ENCODE results near the gene SIRPA. TPM values are rescaled to one million over a fixed set of nuclear protein-coding genes. Genes with fewer than 3 reads are reported as not detected.

SIRPA gene
- total RNA-seq, 1 experiment from 2014 or later = 0.30 TPM

- Histone ChIP-seq H3K4me1 (ENCODE audit: low read length) (peaks cover 41% of the 10 kb centered on the region), H3K27ac (ENCODE audit: low read length) (no peak overlapping the region), H3K27me3 (ENCODE audit: low read length) (peaks cover 5% of the 10 kb centered on the region; the same call in 1 of the 2 replicates), H2AFZ (ENCODE audit: low read length) (no peak overlapping the region), H3K9ac (ENCODE audit: low read length) (peak overlapping the region; percentile 27; the same call in 1 of the 2 replicates), H4K20me1 (ENCODE audit: insufficient read depth, low read depth, low read length) (peaks cover 3% of the 10 kb centered on the region; the same call in 1 of the 2 replicates), H3K4me3 (ENCODE audit: low read length) (peak overlapping the region; percentile 43; the same call in 1 of the 2 replicates), H3K9me2 (replicated peaks; ENCODE audit: insufficient read depth, low read length) (no peaks in the 10 kb centered on the region), H3K4me2 (ENCODE audit: low read depth, low read length, poor library complexity, severe bottlenecking) (peak overlapping the region; percentile 40), H3K36me3 (ENCODE audit: insufficient read depth, low read length) (no peaks in the 10 kb centered on the region), H3K79me2 (ENCODE audit: low read length) (no peaks in the 10 kb centered on the region), H3K9me3 (ENCODE audit: low read length) (no peaks in the 10 kb centered on the region)
- no peak for DNase-seq
These were observed 1.3 kb upstream of the SIRPA start for GRCh38 chr20:1893721-1894470.

GRCh38 chr20:1894471-1894950, 696 bp upstream of the SIRPA start:
- H2AFZ ChIP-seq (ENCODE audit: low read length) = no peak overlapping the region
- peaks cover 3% of the 10 kb centered on the region; the same call in 1 of the 2 replicates for H4K20me1 ChIP-seq (ENCODE audit: insufficient read depth, low read depth, low read length)
- peaks cover 5% of the 10 kb centered on the region; the same call in 1 of the 2 replicates for H3K27me3 ChIP-seq (ENCODE audit: low read length)
- no peaks in the 10 kb centered on the region for H3K9me3 ChIP-seq (ENCODE audit: low read length)
- peak overlapping the region; percentile 69 for H3K4me2 ChIP-seq (ENCODE audit: low read depth, low read length, poor library complexity, severe bottlenecking)
- H3K36me3 ChIP-seq (ENCODE audit: insufficient read depth, low read length) = no peaks in the 10 kb centered on the region
- H3K4me3 ChIP-seq (ENCODE audit: low read length) = peak overlapping the region; percentile 43; the same call in 1 of the 2 replicates
- no peaks in the 10 kb centered on the region for H3K9me2 ChIP-seq (replicated peaks; ENCODE audit: insufficient read depth, low read length)
- H3K27ac ChIP-seq (ENCODE audit: low read length) = no peak overlapping the region
- peak; percentile 58 for DNase-seq
- peak overlapping the region; percentile 27; the same call in 1 of the 2 replicates for H3K9ac ChIP-seq (ENCODE audit: low read length)
- no peaks in the 10 kb centered on the region for H3K79me2 ChIP-seq (ENCODE audit: low read length)
- H3K4me1 ChIP-seq (ENCODE audit: low read length) = peaks cover 41% of the 10 kb centered on the region

- DNase-seq = peak; percentile 73
- H2AFZ ChIP-seq (ENCODE audit: low read length) = no peak overlapping the region
- peaks cover 41% of the 10 kb centered on the region for H3K4me1 ChIP-seq (ENCODE audit: low read length)
- H3K27ac ChIP-seq (ENCODE audit: low read length) = no peak overlapping the region
- no peaks in the 10 kb centered on the region for H3K9me3 ChIP-seq (ENCODE audit: low read length)
- H3K4me2 ChIP-seq (ENCODE audit: low read depth, low read length, poor library complexity, severe bottlenecking) = peak overlapping the region; percentile 69
- H3K36me3 ChIP-seq (ENCODE audit: insufficient read depth, low read length) = no peaks in the 10 kb centered on the region
- no peaks in the 10 kb centered on the region for H3K79me2 ChIP-seq (ENCODE audit: low read length)
- no peaks in the 10 kb centered on the region for H3K9me2 ChIP-seq (replicated peaks; ENCODE audit: insufficient read depth, low read length)
- H3K9ac ChIP-seq (ENCODE audit: low read length) = peak overlapping the region; percentile 1; the same call in 1 of the 2 replicates
- peaks cover 3% of the 10 kb centered on the region; the same call in 1 of the 2 replicates for H4K20me1 ChIP-seq (ENCODE audit: insufficient read depth, low read depth, low read length)
- H3K27me3 ChIP-seq (ENCODE audit: low read length) = peaks cover 5% of the 10 kb centered on the region; the same call in 1 of the 2 replicates
- H3K4me3 ChIP-seq (ENCODE audit: low read length) = peak overlapping the region; percentile 42; the same call in 1 of the 2 replicates
These were observed 672 bp downstream of the SIRPA start for GRCh38 chr20:1895674-1896483.

- peaks cover 5% of the 10 kb centered on the region; the same call in 1 of the 2 replicates for H3K27me3 ChIP-seq (ENCODE audit: low read length)
- no peaks in the 10 kb centered on the region for H3K9me3 ChIP-seq (ENCODE audit: low read length)
- H3K4me2 ChIP-seq (ENCODE audit: low read depth, low read length, poor library complexity, severe bottlenecking) = peak overlapping the region; percentile 69
- no peak for DNase-seq
- no peaks in the 10 kb centered on the region for H3K36me3 ChIP-seq (ENCODE audit: insufficient read depth, low read length)
- H2AFZ ChIP-seq (ENCODE audit: low read length) = no peak overlapping the region
- H3K9ac ChIP-seq (ENCODE audit: low read length) = peak overlapping the region; percentile 16; the same call in 1 of the 2 replicates
- H3K79me2 ChIP-seq (ENCODE audit: low read length) = no peaks in the 10 kb centered on the region
- no peak overlapping the region for H3K27ac ChIP-seq (ENCODE audit: low read length)
- H4K20me1 ChIP-seq (ENCODE audit: insufficient read depth, low read depth, low read length) = peaks cover 3% of the 10 kb centered on the region; the same call in 1 of the 2 replicates
- peak overlapping the region; percentile 42; the same call in 1 of the 2 replicates for H3K4me3 ChIP-seq (ENCODE audit: low read length)
- no peaks in the 10 kb centered on the region for H3K9me2 ChIP-seq (replicated peaks; ENCODE audit: insufficient read depth, low read length)
- peaks cover 41% of the 10 kb centered on the region for H3K4me1 ChIP-seq (ENCODE audit: low read length)
These were observed 1.5 kb downstream of the SIRPA start for GRCh38 chr20:1896484-1897258.

- H3K9me3 ChIP-seq (ENCODE audit: low read length) = no peaks in the 10 kb centered on the region
- peak overlapping the region; percentile 53; the same call in 1 of the 2 replicates for H2AFZ ChIP-seq (ENCODE audit: low read length)
- no peaks in the 10 kb centered on the region for H3K79me2 ChIP-seq (ENCODE audit: low read length)
- peaks cover 5% of the 10 kb centered on the region; the same call in 1 of the 2 replicates for H3K27me3 ChIP-seq (ENCODE audit: low read length)
- peaks cover 3% of the 10 kb centered on the region; the same call in 1 of the 2 replicates for H4K20me1 ChIP-seq (ENCODE audit: insufficient read depth, low read depth, low read length)
- H3K27ac ChIP-seq (ENCODE audit: low read length) = peak overlapping the region; percentile 39; the same call in 1 of the 2 replicates
- no peaks in the 10 kb centered on the region for H3K36me3 ChIP-seq (ENCODE audit: insufficient read depth, low read length)
- no peaks in the 10 kb centered on the region for H3K9me2 ChIP-seq (replicated peaks; ENCODE audit: insufficient read depth, low read length)
- peak; percentile 56 for DNase-seq
- peak overlapping the region; percentile 66 for H3K4me2 ChIP-seq (ENCODE audit: low read depth, low read length, poor library complexity, severe bottlenecking)
- H3K4me1 ChIP-seq (ENCODE audit: low read length) = peaks cover 41% of the 10 kb centered on the region
- H3K4me3 ChIP-seq (ENCODE audit: low read length) = peak overlapping the region; percentile 37; the same call in 1 of the 2 replicates
- peak overlapping the region; percentile 45; the same call in 1 of the 2 replicates for H3K9ac ChIP-seq (ENCODE audit: low read length)
These were observed 2.3 kb downstream of the SIRPA start for GRCh38 chr20:1897541-1897940.

GRCh38 chr20:1897965-1898464, 2.8 kb downstream of the SIRPA start:
- peak; percentile 90 for DNase-seq
- Histone ChIP-seq H4K20me1 (ENCODE audit: insufficient read depth, low read depth, low read length) (peaks cover 3% of the 10 kb centered on the region; the same call in 1 of the 2 replicates), H3K4me2 (ENCODE audit: low read depth, low read length, poor library complexity, severe bottlenecking) (peak overlapping the region; percentile 66), H3K27me3 (ENCODE audit: low read length) (peaks cover 4% of the 10 kb centered on the region; the same call in 1 of the 2 replicates), H2AFZ (ENCODE audit: low read length) (peak overlapping the region; percentile 53; the same call in 1 of the 2 replicates), H3K36me3 (ENCODE audit: insufficient read depth, low read length) (no peaks in the 10 kb centered on the region), H3K4me3 (ENCODE audit: low read length) (peak overlapping the region; percentile 37; the same call in 1 of the 2 replicates), H3K9me3 (ENCODE audit: low read length) (no peaks in the 10 kb centered on the region), H3K4me1 (ENCODE audit: low read length) (peaks cover 41% of the 10 kb centered on the region), H3K79me2 (ENCODE audit: low read length) (no peaks in the 10 kb centered on the region), H3K9me2 (replicated peaks; ENCODE audit: insufficient read depth, low read length) (no peaks in the 10 kb centered on the region), H3K9ac (ENCODE audit: low read length) (peak overlapping the region; percentile 45; the same call in 1 of the 2 replicates), H3K27ac (ENCODE audit: low read length) (peak overlapping the region; percentile 39; the same call in 1 of the 2 replicates)
